Fibroblast of mammary gland (primary cell): Measurements from ENCODE around the gene SOD3.

Experiments
- DNase-seq: peaks from one replicate; pipeline ENCODE4 v3.0.0-alpha.2; 2010; ENCODE audit warnings: low read depth
- H3K4me3 ChIP-seq: 2 replicates; pipeline ENCODE4 v1.5.1; 2011; ENCODE audit warnings: low read depth, mild to moderate bottlenecking, low read length, moderate library complexity; ENCODE audit not compliant: control insufficient read depth
- CTCF ChIP-seq: conservative IDR thresholded peaks from 2 replicates; pipeline ENCODE4 v1.5.1; 2011; ENCODE audit warnings: low read depth, low read length, inconsistent platforms; ENCODE audit not compliant: control insufficient read depth, insufficient read depth

Gene SOD3

DNA sequence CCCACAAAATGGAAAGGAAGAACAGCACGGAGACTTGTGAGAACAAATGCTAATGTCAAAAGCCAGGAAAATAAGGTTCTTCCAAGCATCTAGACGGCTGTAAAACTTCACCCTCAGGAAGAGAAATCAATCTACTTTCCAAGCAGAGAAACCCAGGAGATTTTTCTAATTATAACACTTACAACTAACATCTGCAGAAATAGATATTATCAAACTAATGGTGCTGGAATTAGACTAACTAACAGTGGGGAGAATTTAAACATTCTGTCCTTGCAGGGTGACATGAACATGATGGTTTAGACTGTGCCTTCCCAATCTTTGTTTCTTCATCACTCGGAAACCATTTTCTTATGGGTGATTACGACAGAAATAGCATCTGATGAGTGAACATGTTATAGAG lies 40.3 kb downstream of the SOD3 start:
- no peak for DNase-seq
- H3K4me3 ChIP-seq: no peak overlapping the region
- TF ChIP-seq CTCF: no peak

GRCh38 chr4:24836661-24837242 lies 41.4 kb downstream of the SOD3 start:
- no peak for TF ChIP-seq CTCF
- peak; percentile 8 for DNase-seq
- H3K4me3 ChIP-seq: no peak overlapping the region

GRCh38 chr4:24837336-24837735 lies 42.0 kb downstream of the SOD3 start:
- no peak for TF ChIP-seq CTCF
- no peak for DNase-seq
- no peak overlapping the region for H3K4me3 ChIP-seq

DNA sequence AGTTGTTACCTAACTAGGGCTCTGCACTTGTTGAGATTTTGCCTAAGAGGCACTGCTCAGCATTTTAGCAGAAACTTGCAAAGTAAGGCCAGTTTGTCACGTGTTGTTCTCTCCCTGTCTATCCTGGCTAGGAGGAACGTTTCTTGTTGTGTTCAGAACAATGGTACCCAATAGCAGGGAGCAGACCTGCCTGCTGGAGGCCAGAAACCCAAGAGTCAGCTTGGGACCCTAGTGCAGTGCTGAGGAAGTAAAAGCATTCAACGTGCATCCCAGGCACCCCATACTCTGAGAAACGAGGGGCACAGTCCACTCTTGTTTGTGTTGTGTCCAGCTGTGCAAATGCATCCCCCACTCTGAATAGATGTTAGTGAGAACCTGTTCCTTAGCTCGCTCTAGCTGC lies 42.4 kb downstream of the SOD3 start:
- TF ChIP-seq CTCF: no peak
- H3K4me3 ChIP-seq: no peak overlapping the region
- DNase-seq: no peak

GRCh38 chr4:24840362-24840761 lies 45.0 kb downstream of the SOD3 start:
- no peak for DNase-seq
- no peak overlapping the region for H3K4me3 ChIP-seq
- no peak for TF ChIP-seq CTCF

- DNase-seq: no peak
- no peak for TF ChIP-seq CTCF
- no peak overlapping the region for H3K4me3 ChIP-seq
Observed at GRCh38 chr4:24840826-24841543, 45.6 kb downstream of the SOD3 start.
